ENCODE results near the gene NCKAP5.

Gene NCKAP5

GRCh38 chr2:133489146-133489545 lies 79.1 kb downstream of the NCKAP5 start:
- TF ChIP-seq FOXP2 (optimal IDR thresholded peaks at IDR 0.05; ENCODE audit: borderline replicate concordance, extremely low read depth, extremely low read length, insufficient read depth) (no peak), REST (IDR thresholded peaks at IDR 0.05; ENCODE audit: insufficient read depth in 1 of 2, low read depth in 2 of 2, low read length in 2 of 2) (no peak), TAF1 (IDR thresholded peaks at IDR 0.05; ENCODE audit: borderline replicate concordance, insufficient read depth, low read length) (no peak), SIN3A (IDR thresholded peaks at IDR 0.05; ENCODE audit: borderline replicate concordance, insufficient read depth, low read length) (no peak), POLR2AphosphoS5 (IDR thresholded peaks at IDR 0.05; ENCODE audit: low read depth, low read length) (no peak)

DNA sequence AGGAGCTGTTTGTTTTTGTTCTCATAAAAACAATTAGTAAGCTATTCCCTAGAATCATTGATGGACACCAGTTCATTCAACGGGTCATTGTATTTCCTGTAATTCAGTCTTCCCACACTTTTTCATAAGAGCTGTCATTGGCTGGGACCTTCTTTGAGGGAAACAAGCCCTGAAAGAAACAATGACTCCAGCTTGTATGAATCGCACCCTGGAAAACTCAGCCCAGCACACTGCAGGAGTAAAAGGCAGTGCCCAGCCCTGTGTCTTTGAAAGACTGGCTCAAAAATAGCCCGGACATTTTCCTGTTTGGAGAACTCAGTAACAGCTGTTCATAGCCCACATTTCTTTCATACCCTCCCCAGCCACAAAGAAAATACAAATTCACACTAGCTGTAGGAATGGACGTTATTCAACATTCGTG lies 81.5 kb downstream of the NCKAP5 start:
- TF ChIP-seq TAF1 (IDR thresholded peaks at IDR 0.05; ENCODE audit: borderline replicate concordance, insufficient read depth, low read length) (no peak), REST (IDR thresholded peaks at IDR 0.05; ENCODE audit: insufficient read depth in 1 of 2, low read depth in 2 of 2, low read length in 2 of 2) (no peak), POLR2AphosphoS5 (IDR thresholded peaks at IDR 0.05; ENCODE audit: low read depth, low read length) (no peak), SIN3A (IDR thresholded peaks at IDR 0.05; ENCODE audit: borderline replicate concordance, insufficient read depth, low read length) (no peak), FOXP2 (optimal IDR thresholded peaks at IDR 0.05; ENCODE audit: borderline replicate concordance, extremely low read depth, extremely low read length, insufficient read depth) (no peak)

- TF ChIP-seq FOXP2 (optimal IDR thresholded peaks at IDR 0.05; ENCODE audit: borderline replicate concordance, extremely low read depth, extremely low read length, insufficient read depth) (no peak), SIN3A (IDR thresholded peaks at IDR 0.05; ENCODE audit: borderline replicate concordance, insufficient read depth, low read length) (no peak), REST (IDR thresholded peaks at IDR 0.05; ENCODE audit: insufficient read depth in 1 of 2, low read depth in 2 of 2, low read length in 2 of 2) (no peak)
Observed at GRCh38 chr2:133485868-133486267, 82.4 kb downstream of the NCKAP5 start.

DNA sequence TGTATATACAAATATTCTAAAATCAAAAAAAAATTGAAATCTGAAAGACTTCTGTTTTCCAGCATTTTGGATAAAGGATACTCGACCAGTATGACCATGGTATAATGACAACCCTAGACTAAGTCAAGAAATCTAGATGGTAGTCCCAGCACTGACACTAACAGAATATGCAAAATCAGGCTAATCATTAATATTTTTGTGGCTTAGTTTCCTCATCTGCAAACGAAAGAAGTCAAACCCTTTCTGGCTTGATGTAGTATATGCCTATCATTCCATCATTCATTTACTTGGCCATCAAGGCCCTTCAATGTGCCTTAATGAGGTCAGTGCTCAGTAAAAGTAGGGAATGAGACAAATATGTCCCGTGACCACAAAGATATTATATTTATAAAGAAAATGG lies 83.5 kb downstream of the NCKAP5 start:
- TF ChIP-seq FOXP2 (optimal IDR thresholded peaks at IDR 0.05; ENCODE audit: borderline replicate concordance, extremely low read depth, extremely low read length, insufficient read depth) (no peak), TAF1 (IDR thresholded peaks at IDR 0.05; ENCODE audit: borderline replicate concordance, insufficient read depth, low read length) (no peak), POLR2AphosphoS5 (IDR thresholded peaks at IDR 0.05; ENCODE audit: low read depth, low read length) (no peak), REST (IDR thresholded peaks at IDR 0.05; ENCODE audit: insufficient read depth in 1 of 2, low read depth in 2 of 2, low read length in 2 of 2) (no peak), SIN3A (IDR thresholded peaks at IDR 0.05; ENCODE audit: borderline replicate concordance, insufficient read depth, low read length) (no peak)

DNA sequence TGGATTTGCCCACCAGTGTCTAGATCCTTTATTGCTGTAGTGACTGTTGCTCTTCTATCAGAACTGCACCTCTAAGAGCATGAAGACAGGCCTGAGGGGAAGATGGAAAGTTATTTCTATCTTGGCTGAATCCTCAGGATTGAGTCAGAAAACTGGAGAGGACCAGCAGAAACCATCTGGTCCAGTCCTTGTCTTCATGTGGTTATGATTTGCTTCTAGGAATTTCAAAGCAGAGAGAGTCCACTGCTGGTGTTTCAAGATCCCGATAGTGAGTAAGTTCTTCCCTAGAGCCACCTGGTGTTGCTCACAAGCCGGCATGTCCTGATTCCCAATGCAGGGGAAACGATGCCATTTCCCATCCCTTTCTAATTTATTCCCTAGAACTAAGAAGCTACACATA lies 84.2 kb downstream of the NCKAP5 start:
- no peak for TF ChIP-seq TAF1 (IDR thresholded peaks at IDR 0.05; ENCODE audit: borderline replicate concordance, insufficient read depth, low read length)
- no peak for TF ChIP-seq REST (IDR thresholded peaks at IDR 0.05; ENCODE audit: insufficient read depth in 1 of 2, low read depth in 2 of 2, low read length in 2 of 2)
- no peak for TF ChIP-seq FOXP2 (optimal IDR thresholded peaks at IDR 0.05; ENCODE audit: borderline replicate concordance, extremely low read depth, extremely low read length, insufficient read depth)
- TF ChIP-seq POLR2AphosphoS5 (IDR thresholded peaks at IDR 0.05; ENCODE audit: low read depth, low read length) = no peak
- TF ChIP-seq SIN3A (IDR thresholded peaks at IDR 0.05; ENCODE audit: borderline replicate concordance, insufficient read depth, low read length) = no peak

All from PFSK-1 (cell line).